OCI-LY1 (cell line): ENCODE measurements around the gene SSH2.

Experiments
- H2AFZ ChIP-seq: fragments of 200-600 bp; sonication (generic), shearing (Covaris generic); 2 replicates; pipeline ENCODE4 v1.6.0; 2014; ENCODE audit warnings: antibody characterized with exemption, mild to moderate bottlenecking, low read length
- H3F3A ChIP-seq: fragments of 200-600 bp; sonication (generic), shearing (Covaris generic); 2 replicates; pipeline ENCODE4 v1.6.0; 2014; ENCODE audit warnings: mild to moderate bottlenecking, antibody characterized with exemption, low read length, moderate library complexity; ENCODE audit not compliant: insufficient read depth
- H3K27ac ChIP-seq: fragments of 200-600 bp; sonication (generic); 2 replicates; pipeline ENCODE4 v1.5.1; 2014; ENCODE audit warnings: low read length, mixed run types, mild to moderate bottlenecking, low read depth; ENCODE audit not compliant: poor library complexity, severe bottlenecking
- H3K27me3 ChIP-seq: fragments of 200-600 bp; sonication (generic); 2 replicates; pipeline ENCODE4 v1.6.0; 2014; ENCODE audit warnings: antibody characterized with exemption, mild to moderate bottlenecking, low read length, moderate library complexity; ENCODE audit not compliant: insufficient read depth
- H3K36me3 ChIP-seq: fragments of 200-600 bp; sonication (generic); 2 replicates; pipeline ENCODE4 v1.6.1; 2014; ENCODE audit warnings: mild to moderate bottlenecking, antibody characterized with exemption, low read length, moderate library complexity, mixed read lengths; ENCODE audit not compliant: insufficient read depth
- H3K4me1 ChIP-seq: fragments of 200-600 bp; sonication (generic); 2 replicates; pipeline ENCODE4 v1.5.1; 2014; ENCODE audit warnings: mild to moderate bottlenecking, low read length, moderate library complexity; ENCODE audit not compliant: insufficient read depth, severe bottlenecking
- H3K4me2 ChIP-seq: fragments of 200-600 bp; sonication (generic), shearing (Covaris generic); 2 replicates; pipeline ENCODE4 v1.6.1; 2014; ENCODE audit warnings: low read length
- H3K4me3 ChIP-seq: fragments of 200-600 bp; sonication (generic); 2 replicates; pipeline ENCODE4 v1.5.1; 2014; ENCODE audit warnings: low read length, low read depth, mild to moderate bottlenecking, mixed read lengths; ENCODE audit not compliant: poor library complexity, severe bottlenecking
- H3K79me2 ChIP-seq: fragments of 200-600 bp; shearing (Covaris generic); 2 replicates; pipeline ENCODE4 v1.6.1; 2016; ENCODE audit warnings: mixed run types, low read length, mixed read lengths; ENCODE audit not compliant: insufficient read depth
- H3K9ac ChIP-seq: fragments of 200-600 bp; sonication (generic), shearing (Covaris generic); 2 replicates; pipeline ENCODE4 v1.6.1; 2014; ENCODE audit warnings: mild to moderate bottlenecking, low read length, mixed read lengths
- H3K9me2 ChIP-seq: fragments of 200-600 bp; sonication (generic), shearing (Covaris generic); 2 replicates; pipeline ENCODE4 v1.6.1; 2014; ENCODE audit warnings: low read depth, mild to moderate bottlenecking, low read length, mixed read lengths
- H3K9me3 ChIP-seq: fragments of 200-600 bp; shearing (Covaris generic); 2 replicates; pipeline ENCODE4 v1.6.1; 2014; ENCODE audit warnings: low read length, mixed read lengths
- H4K20me1 ChIP-seq: fragments of 200-600 bp; sonication (generic), shearing (Covaris generic); 2 replicates; pipeline ENCODE4 v1.6.0; 2016; ENCODE audit warnings: mild to moderate bottlenecking, low read length; ENCODE audit not compliant: insufficient read depth
- EZH2 ChIP-seq: fragments of 200-600 bp; sonication (generic), shearing (Covaris generic); IDR thresholded peaks from 2 replicates; pipeline ENCODE4 v1.8.0; 2017; ENCODE audit warnings: borderline replicate concordance, mixed run types, mild to moderate bottlenecking, antibody characterized with exemption, low read length, moderate library complexity, mixed read lengths
- TF ChIP-seq, protein P1 (sequence below): fragments of 200-600 bp; sonication (generic), shearing (Covaris generic); IDR thresholded peaks from 2 replicates; pipeline ENCODE4 v1.5.1; 2017; ENCODE audit warnings: mild to moderate bottlenecking, antibody characterized with exemption, low read length, moderate library complexity, mixed read lengths

The SSH2 gene

DNA sequence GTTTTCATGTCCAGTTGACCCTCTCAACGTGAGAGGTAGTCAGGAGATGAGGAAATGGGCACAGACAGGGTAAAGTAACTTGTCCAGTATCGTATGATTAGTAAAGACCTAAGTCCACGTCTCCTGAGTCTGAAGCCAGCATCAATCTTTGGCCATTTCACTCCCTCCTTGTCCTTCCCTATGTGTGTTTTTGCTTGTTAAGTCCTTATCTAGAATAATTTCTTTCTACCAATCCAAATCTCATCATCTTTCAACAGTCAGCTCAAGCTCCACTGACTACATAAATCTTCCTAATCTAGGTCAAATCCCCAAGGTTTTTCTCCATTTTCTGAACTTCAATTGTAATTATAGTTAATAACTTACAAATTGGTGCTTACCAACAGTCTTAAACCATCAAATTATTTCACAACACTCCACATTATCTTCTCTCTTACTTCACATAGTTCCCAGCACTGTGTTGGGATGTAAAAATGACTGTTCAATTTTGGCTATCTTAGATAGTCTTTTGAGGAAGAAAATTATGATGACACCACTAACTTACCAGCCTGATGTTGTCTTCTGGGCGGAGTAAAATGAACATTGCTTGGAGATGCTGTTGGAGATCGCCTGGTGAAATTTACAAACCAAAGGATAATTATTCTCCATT is 235.0 kb downstream of the SSH2 start:
- Histone ChIP-seq H3K4me1 (peaks cover 17% of the 10 kb centered on the region), H3F3A (no peaks in the 10 kb centered on the region), H2AFZ (no peak overlapping the region), H3K36me3 (peaks cover 59% of the 10 kb centered on the region), H3K79me2 (no peaks in the 10 kb centered on the region), H3K4me2 (no peak overlapping the region), H3K9me2 (no peaks in the 10 kb centered on the region), H3K27ac (no peak overlapping the region), H4K20me1 (no peaks in the 10 kb centered on the region), H3K9ac (no peak overlapping the region), H3K27me3 (no peaks in the 10 kb centered on the region), H3K4me3 (no peak overlapping the region), H3K9me3 (no peaks in the 10 kb centered on the region)
- TF ChIP-seq, protein P1, sequence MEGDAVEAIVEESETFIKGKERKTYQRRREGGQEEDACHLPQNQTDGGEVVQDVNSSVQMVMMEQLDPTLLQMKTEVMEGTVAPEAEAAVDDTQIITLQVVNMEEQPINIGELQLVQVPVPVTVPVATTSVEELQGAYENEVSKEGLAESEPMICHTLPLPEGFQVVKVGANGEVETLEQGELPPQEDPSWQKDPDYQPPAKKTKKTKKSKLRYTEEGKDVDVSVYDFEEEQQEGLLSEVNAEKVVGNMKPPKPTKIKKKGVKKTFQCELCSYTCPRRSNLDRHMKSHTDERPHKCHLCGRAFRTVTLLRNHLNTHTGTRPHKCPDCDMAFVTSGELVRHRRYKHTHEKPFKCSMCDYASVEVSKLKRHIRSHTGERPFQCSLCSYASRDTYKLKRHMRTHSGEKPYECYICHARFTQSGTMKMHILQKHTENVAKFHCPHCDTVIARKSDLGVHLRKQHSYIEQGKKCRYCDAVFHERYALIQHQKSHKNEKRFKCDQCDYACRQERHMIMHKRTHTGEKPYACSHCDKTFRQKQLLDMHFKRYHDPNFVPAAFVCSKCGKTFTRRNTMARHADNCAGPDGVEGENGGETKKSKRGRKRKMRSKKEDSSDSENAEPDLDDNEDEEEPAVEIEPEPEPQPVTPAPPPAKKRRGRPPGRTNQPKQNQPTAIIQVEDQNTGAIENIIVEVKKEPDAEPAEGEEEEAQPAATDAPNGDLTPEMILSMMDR, result no peak
- TF ChIP-seq EZH2, result no peak

- Histone ChIP-seq H3F3A (no peaks in the 10 kb centered on the region), H3K9ac (no peak overlapping the region), H3K27me3 (no peaks in the 10 kb centered on the region), H3K4me2 (no peak overlapping the region), H2AFZ (no peak overlapping the region), H3K9me2 (no peaks in the 10 kb centered on the region), H3K4me3 (no peak overlapping the region), H3K9me3 (no peaks in the 10 kb centered on the region), H3K79me2 (no peaks in the 10 kb centered on the region), H4K20me1 (no peaks in the 10 kb centered on the region), H3K4me1 (peaks cover 4% of the 10 kb centered on the region), H3K36me3 (peaks cover 58% of the 10 kb centered on the region), H3K27ac (no peak overlapping the region)
- TF ChIP-seq, protein P1, result no peak
- TF ChIP-seq EZH2, result no peak
Observed at GRCh38 chr17:29693751-29694150, 236.3 kb downstream of the SSH2 start.

DNA sequence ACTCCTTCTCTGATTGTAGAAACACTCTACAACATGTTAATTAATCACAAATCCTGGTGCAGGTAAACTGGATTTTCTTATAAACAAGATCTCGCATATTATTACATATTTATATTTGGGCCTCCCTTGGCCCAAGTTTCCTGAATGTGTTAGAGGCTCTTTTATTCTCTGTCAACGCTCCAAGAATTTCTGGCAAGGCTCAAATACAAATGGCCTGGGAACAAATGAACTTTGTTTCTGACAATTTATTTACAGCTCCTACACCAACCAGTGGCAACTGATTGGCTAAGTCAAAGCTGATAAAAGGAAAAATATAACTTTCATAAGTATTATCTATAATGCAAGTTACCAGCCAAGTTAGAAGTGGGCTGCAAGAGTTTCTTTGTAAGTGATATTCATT is 242.4 kb downstream of the SSH2 start:
- Histone ChIP-seq H2AFZ (no peak overlapping the region), H3K4me1 (peaks cover 18% of the 10 kb centered on the region)

More for the DNA sequence above, 242.4 kb downstream of the SSH2 start:
- no peaks in the 10 kb centered on the region for H3K9me2 ChIP-seq
- peaks cover 45% of the 10 kb centered on the region; the same call in 1 of the 2 replicates for H3K36me3 ChIP-seq
- H3F3A ChIP-seq, result no peaks in the 10 kb centered on the region
- H3K4me2 ChIP-seq, result no peak overlapping the region
- no peak overlapping the region for H3K9ac ChIP-seq
- no peak overlapping the region for H3K4me3 ChIP-seq
- no peaks in the 10 kb centered on the region for H3K27me3 ChIP-seq
- no peak overlapping the region for H3K27ac ChIP-seq
- no peaks in the 10 kb centered on the region for H3K9me3 ChIP-seq
- no peaks in the 10 kb centered on the region for H4K20me1 ChIP-seq
- no peaks in the 10 kb centered on the region for H3K79me2 ChIP-seq
- TF ChIP-seq EZH2, result no peak
- TF ChIP-seq, protein P1, result no peak
